GM12865 (cell line): ENCODE data around the gene ZFP30.

Source experiments
- DNase-seq: peaks from one replicate; pipeline ENCODE4 v3.0.0; 2010; ENCODE audit warnings: low read depth
- H3K4me3 ChIP-seq: 2 replicates; pipeline ENCODE4 v1.5.1; 2011; ENCODE audit warnings: mild to moderate bottlenecking, low read depth, low read length, control low read depth
- TF ChIP-seq, protein P1 (sequence below): IDR thresholded peaks from 2 replicates; pipeline ENCODE4 v1.5.1; 2011; ENCODE audit warnings: low read length, control low read depth, low read depth, inconsistent platforms; ENCODE audit not compliant: insufficient read depth; ENCODE audit errors: missing control alignments

The ZFP30 gene

GRCh38 chr19:37594982-37595382 lies 60.3 kb downstream of the ZFP30 start:
- DNase-seq: peak; percentile 54
- TF ChIP-seq, protein P1, sequence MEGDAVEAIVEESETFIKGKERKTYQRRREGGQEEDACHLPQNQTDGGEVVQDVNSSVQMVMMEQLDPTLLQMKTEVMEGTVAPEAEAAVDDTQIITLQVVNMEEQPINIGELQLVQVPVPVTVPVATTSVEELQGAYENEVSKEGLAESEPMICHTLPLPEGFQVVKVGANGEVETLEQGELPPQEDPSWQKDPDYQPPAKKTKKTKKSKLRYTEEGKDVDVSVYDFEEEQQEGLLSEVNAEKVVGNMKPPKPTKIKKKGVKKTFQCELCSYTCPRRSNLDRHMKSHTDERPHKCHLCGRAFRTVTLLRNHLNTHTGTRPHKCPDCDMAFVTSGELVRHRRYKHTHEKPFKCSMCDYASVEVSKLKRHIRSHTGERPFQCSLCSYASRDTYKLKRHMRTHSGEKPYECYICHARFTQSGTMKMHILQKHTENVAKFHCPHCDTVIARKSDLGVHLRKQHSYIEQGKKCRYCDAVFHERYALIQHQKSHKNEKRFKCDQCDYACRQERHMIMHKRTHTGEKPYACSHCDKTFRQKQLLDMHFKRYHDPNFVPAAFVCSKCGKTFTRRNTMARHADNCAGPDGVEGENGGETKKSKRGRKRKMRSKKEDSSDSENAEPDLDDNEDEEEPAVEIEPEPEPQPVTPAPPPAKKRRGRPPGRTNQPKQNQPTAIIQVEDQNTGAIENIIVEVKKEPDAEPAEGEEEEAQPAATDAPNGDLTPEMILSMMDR: no peak
- H3K4me3 ChIP-seq: peak overlapping the region; percentile 67

DNA sequence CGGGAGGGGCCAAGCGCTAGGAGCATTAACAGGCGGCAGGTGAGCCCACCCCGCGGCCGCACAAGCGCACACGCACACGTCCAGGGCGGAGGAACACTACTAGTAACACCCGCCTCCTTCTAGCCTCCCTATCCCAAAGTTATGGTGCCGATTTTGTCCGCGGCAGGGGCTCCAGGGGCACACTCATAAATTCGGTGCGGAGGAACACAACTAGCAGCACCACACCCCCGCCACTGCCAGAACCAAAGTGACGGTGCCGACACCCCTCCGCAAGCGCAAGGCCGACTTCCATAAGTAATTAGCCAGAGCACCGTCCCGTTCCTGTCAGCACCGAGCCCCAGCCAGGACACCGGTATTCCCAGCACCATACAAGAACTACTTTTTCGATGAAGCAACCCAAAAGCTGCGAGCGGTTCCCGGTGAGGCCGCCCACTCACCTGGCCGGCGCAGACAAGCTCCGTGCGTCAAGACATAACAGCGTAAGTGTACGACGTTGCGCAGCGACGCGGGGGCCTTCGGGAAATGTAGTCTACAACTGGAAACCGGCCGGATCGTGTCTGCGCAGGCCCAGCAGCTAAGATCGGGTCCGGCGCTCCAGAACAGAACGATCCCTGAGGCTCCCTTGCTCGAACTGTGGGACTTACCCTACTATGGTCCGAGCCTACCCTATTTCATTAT lies 60.8 kb downstream of the ZFP30 start, which contains the start of the genes ZNF540 and ZNF571:
Gene ZNF540, plus strand, starts transcription at position 573 of the 678 bp plus-strand sequence. CDS start 3,572 bp downstream, outside the sequence.
Gene ZNF571, minus strand, starts transcription at position 489 of the 678 bp plus-strand sequence. CDS start 8,116 bp downstream, outside the sequence.
- TF ChIP-seq, protein P1: no peak
- peak; percentile 96 for DNase-seq
- H3K4me3 ChIP-seq: peak within 1 kb of the TSS; percentile 67

DNA sequence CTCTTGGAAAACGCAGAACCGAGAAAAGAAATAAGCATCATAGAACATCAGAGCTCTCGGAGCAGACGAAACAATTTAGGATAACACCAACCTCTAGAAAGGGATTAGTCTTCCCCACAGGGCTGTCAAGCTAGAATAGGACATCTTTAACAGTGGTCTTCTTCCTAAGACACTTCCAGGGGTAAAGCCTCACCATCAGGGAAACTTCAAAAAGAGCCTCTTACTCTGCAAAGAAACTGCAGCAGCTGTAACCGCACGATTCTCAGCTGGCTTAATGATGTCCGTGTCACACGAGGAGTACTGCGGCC lies 61.3 kb downstream of the ZFP30 start:
- no peak for DNase-seq
- H3K4me3 ChIP-seq: peak overlapping the region; percentile 67
- TF ChIP-seq, protein P1: no peak

DNA sequence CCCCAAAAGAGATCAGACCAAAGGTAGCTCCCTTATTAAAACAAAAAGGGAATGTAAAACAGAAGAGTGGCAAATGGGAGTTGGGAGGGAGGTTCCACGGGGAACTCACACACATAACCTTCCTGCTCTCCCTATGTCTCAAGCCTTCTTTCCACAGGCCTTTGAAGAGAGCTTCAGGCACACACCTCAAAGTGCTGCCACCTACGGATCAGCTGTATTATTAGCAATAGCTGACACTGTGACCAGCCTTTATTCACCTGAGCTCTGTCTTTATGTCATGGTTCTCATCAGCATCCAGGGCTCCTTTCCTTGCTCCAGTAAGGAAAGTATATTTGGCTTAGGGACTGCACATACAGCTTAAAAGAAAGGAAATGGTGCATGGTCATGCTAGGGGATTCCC lies 71.9 kb downstream of the ZFP30 start:
- no peak overlapping the region for H3K4me3 ChIP-seq
- DNase-seq: no peak
- TF ChIP-seq, protein P1: no peak

DNA sequence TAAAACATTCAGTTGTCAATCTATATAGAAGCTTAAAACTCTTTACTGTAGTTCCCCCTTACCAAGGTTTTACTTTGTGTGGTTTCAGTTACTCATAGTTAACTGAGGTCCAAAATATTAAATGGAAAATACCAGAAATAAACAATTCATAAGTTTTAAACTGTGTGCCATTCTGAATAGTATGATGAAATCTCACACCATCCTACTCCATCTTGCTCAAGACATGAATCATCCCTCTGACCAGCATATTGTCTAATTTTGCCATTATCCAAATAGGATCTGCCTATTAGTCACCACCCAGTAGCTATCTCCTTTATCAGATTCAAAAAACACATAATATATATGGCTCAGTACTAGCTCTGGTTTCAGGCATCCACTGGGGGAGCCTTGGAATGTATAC lies 83.1 kb downstream of the ZFP30 start:
- no peak for DNase-seq
- TF ChIP-seq, protein P1: no peak
- H3K4me3 ChIP-seq: no peak overlapping the region

DNA sequence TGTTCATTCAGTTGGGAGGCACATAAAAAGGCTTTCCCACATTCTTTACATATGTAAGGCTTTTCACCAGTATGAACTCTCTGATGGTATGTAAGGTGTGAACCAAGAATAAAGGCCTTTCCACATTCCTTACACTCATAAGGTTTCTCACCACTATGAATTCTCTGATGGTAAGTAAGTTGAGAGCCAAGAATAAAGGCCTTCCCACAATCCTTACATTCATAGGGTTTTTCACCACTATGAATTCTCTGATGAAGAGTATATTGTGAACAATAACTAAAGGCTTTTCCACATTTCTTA lies 89.9 kb downstream of the ZFP30 start:
- DNase-seq: no peak
- TF ChIP-seq, protein P1: no peak
- no peak overlapping the region for H3K4me3 ChIP-seq

DNA sequence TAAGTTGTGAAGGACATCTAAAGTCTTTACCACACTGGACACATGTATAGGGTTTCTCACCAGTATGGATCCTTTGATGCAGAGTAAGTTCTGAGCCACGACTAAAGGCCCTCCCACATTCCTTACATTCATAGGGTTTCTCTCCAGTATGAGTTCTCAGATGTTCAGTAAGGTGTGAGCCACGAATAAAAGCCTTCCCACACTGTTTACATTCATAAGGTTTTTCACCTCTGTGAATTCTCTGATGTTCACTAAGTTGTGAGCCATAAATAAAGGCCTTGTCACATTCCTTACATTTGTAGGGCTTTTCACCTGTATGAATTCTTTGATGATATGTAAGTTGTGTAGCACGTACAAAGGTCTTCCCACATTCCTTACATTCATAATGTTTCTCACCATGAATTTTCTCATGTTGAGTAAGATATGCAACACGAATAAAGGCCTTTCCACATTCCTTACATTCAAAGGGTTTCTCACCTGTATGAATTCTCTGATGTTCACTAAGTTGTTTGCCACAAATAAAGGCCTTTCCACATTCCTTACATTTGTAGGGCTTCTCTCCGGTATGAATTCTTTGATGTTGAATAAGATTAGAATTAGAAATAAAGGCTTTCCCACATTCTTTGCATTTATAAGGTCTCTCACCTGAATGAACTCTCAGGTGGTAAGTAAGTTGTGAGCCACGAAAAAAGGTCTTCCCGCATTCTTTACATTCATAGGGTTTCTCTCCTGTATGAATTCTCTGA lies 90.5 kb downstream of the ZFP30 start:
- H3K4me3 ChIP-seq: no peak overlapping the region
- TF ChIP-seq, protein P1: no peak

More for the DNA sequence above, 90.5 kb downstream of the ZFP30 start:
- no peak for DNase-seq
